Measurements from ENCODE around the gene SH3BP5L.

SH3BP5L gene

DNA sequence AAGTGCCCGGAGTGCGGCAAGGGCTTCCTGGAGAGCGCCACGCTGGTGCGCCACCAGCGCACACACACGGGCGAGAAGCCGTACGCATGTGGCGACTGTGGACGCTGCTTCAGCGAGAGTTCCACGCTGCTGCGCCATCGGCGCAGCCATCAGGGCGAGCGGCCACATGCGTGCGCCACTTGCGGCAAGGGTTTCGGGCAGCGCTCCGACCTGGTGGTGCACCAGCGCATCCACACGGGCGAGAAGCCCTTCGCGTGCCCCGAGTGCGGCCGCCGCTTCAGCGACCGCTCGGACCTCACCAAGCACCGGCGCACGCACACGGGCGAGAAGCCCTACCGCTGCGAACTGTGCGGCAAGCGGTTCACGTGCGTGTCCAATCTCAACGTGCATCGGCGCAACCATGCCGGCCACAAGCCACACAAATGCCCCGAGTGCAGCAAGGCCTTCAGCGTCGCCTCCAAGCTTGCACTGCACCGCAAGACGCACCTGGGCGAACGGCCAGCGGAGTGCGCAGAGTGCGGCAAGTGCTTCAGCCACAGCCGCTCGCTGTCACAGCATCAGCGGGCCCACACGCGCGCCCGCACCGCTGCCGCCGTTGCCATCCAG, 22.3 kb upstream of the SH3BP5L start:
- TF ChIP-seq CTCF (IDR thresholded peaks at IDR 0.05; ENCODE audit: low read depth, low read length) = no peak
- H3K4me3 ChIP-seq (replicated peaks in 1 of 2; ENCODE audit: low read depth in 2 of 2, low read length in 2 of 2) = no peak overlapping the region
- DNase-seq (ENCODE audit: low read depth in 2 of 2) = no peak

DNA sequence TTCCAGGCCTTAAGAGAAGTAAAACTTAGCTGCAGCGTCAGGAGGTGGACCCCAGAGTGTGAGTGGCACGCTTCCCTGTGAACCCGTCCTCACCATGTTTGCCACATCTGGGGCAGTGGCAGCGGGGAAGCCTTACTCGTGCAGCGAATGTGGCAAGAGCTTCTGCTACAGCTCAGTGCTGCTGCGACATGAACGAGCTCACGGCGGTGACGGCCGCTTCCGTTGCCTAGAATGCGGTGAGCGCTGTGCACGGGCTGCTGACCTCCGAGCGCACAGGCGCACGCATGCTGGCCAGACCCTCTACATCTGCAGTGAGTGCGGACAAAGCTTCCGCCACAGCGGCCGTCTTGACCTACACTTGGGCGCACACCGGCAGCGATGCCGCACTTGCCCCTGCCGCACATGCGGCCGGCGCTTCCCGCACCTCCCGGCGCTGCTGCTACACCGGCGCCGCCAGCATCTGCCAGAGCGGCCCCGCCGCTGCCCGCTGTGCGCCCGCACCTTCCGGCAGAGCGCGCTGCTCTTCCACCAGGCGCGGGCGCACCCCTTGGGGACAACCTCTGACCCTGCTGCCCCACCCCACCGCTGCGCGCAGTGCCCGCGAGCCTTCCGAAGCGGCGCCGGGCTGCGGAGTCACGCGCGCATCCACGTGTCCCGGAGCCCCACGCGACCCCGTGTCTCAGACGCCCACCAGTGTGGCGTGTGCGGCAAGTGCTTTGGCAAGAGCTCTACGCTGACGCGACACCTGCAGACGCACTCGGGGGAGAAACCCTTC, 21.7 kb upstream of the SH3BP5L start:
- no peak for TF ChIP-seq CTCF (IDR thresholded peaks at IDR 0.05; ENCODE audit: low read depth, low read length)
- H3K4me3 ChIP-seq (replicated peaks in 1 of 2; ENCODE audit: low read depth in 2 of 2, low read length in 2 of 2) = no peak overlapping the region
- no peak for DNase-seq (ENCODE audit: low read depth in 2 of 2)

DNA sequence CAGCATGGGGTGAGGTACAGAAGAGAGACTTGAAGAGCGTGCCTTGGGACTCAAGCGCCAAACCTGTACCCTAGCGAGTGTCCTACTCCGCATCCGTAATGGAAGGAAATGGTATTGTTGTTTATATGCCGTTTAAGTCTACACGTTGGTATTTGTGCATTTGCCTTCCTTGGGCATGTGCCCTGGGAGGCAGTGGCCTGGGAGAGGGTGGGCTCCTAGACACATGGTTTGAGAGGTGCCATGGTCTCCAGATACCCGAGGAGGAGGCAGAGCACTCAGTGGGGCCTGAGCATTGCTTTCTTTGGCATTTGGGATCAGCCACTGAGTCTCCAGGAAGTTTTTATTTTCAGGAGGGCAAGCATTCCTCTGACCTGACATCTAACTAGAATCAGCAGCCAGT, 18.8 kb upstream of the SH3BP5L start:
- no peak for DNase-seq (ENCODE audit: low read depth in 2 of 2)
- H3K4me3 ChIP-seq (replicated peaks in 1 of 2; ENCODE audit: low read depth in 2 of 2, low read length in 2 of 2) = no peak overlapping the region
- no peak for TF ChIP-seq CTCF (IDR thresholded peaks at IDR 0.05; ENCODE audit: low read depth, low read length)

- TF ChIP-seq CTCF (IDR thresholded peaks at IDR 0.05; ENCODE audit: low read depth, low read length) = no peak
- H3K4me3 ChIP-seq (replicated peaks in 1 of 2; ENCODE audit: low read depth in 2 of 2, low read length in 2 of 2) = no peak overlapping the region
- no peak for DNase-seq (ENCODE audit: low read depth in 2 of 2)
Measured at GRCh38 chr1:248843687-248844086, 18.0 kb upstream of the SH3BP5L start.

DNA sequence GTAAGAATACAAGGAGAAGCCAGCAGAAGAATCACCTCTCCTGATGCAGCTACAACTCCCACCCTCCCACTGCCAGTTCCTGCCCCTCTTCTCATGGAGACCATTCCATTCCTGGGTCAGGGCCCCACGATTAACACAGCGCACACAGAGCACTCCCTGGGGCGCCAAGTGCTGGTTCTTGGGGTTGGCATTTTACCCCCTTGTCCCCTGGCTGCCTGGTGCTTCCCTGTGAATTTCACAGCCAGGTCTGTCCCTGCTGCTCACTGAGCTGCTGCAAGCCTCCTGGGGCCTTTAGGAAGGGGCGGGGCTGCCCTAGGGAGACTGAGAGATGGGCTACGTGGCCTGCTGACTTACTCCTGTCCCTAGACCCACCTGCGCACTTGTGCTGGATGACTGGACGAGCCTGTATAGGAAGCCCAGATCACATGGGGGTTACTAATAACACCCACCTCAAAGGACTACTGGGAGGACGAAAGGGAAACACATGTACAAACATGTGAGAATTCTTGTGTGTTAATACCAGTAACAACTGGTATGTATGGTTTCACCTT, 17.1 kb upstream of the SH3BP5L start:
- H3K4me3 ChIP-seq (replicated peaks in 1 of 2; ENCODE audit: low read depth in 2 of 2, low read length in 2 of 2) = no peak overlapping the region
- no peak for TF ChIP-seq CTCF (IDR thresholded peaks at IDR 0.05; ENCODE audit: low read depth, low read length)
- DNase-seq (ENCODE audit: low read depth in 2 of 2) = no peak

- DNase-seq (ENCODE audit: low read depth in 2 of 2) = peak; percentile 77 to 84
- H3K4me3 ChIP-seq (replicated peaks in 1 of 2; ENCODE audit: low read depth in 2 of 2, low read length in 2 of 2) = no peak overlapping the region
Measured at GRCh38 chr1:248841702-248842395, 16.1 kb upstream of the SH3BP5L start.

More at GRCh38 chr1:248841702-248842395, 16.1 kb upstream of the SH3BP5L start:
- TF ChIP-seq CTCF (IDR thresholded peaks at IDR 0.05; ENCODE audit: low read depth, low read length) = peak; percentile 62

Data from cardiac fibroblast (primary cell).